GM12872 (cell line): Measurements from ENCODE around the gene ZNF302.

Experiments
- CTCF ChIP-seq: IDR thresholded peaks from 3 replicates; pipeline ENCODE4 v1.5.1; 2011; ENCODE audit warnings: low read depth, mild to moderate bottlenecking, low read length, moderate library complexity; ENCODE audit not compliant: insufficient read depth

The ZNF302 gene

GRCh38 chr19:34677386-34678084 is at the start of gene ZNF302:
TSS of gene ZNF302 (plus strand) at chr19:34677678. CDS start at chr19:34678805, 1,127 bp downstream.
- no peak for TF ChIP-seq CTCF

GRCh38 chr19:34633802-34634201 is 43.7 kb upstream of the ZNF302 start:
- no peak for TF ChIP-seq CTCF

- peak; percentile 83 for TF ChIP-seq CTCF
These were observed 37.9 kb upstream of the ZNF302 start for GRCh38 chr19:34639491-34640085.

- TF ChIP-seq CTCF: no peak
These were observed 35.2 kb upstream of the ZNF302 start for GRCh38 chr19:34642241-34642640.

GRCh38 chr19:34644991-34645461 is 32.5 kb upstream of the ZNF302 start:
- no peak for TF ChIP-seq CTCF

- TF ChIP-seq CTCF: no peak
These were observed 31.9 kb upstream of the ZNF302 start for GRCh38 chr19:34645551-34645950.

GRCh38 chr19:34649886-34650543 is 27.5 kb upstream of the ZNF302 start:
- TF ChIP-seq CTCF: no peak
